ENCODE data around the gene GIMAP2.

- TF ChIP-seq CTCF (IDR thresholded peaks at IDR 0.05) (no peak), POLR2AphosphoS5 (IDR thresholded peaks at IDR 0.05) (no peak), POLR2A (IDR thresholded peaks at IDR 0.05) (no peak)
Observed at GRCh38 chr7:150740053-150740452, 54.5 kb downstream of the GIMAP2 start.
